ENCODE measurements around the gene ABCB4.
A peak's percentile ranks its signal among the peaks of the same experiment; 100 is the strongest.

Gene ABCB4

DNA sequence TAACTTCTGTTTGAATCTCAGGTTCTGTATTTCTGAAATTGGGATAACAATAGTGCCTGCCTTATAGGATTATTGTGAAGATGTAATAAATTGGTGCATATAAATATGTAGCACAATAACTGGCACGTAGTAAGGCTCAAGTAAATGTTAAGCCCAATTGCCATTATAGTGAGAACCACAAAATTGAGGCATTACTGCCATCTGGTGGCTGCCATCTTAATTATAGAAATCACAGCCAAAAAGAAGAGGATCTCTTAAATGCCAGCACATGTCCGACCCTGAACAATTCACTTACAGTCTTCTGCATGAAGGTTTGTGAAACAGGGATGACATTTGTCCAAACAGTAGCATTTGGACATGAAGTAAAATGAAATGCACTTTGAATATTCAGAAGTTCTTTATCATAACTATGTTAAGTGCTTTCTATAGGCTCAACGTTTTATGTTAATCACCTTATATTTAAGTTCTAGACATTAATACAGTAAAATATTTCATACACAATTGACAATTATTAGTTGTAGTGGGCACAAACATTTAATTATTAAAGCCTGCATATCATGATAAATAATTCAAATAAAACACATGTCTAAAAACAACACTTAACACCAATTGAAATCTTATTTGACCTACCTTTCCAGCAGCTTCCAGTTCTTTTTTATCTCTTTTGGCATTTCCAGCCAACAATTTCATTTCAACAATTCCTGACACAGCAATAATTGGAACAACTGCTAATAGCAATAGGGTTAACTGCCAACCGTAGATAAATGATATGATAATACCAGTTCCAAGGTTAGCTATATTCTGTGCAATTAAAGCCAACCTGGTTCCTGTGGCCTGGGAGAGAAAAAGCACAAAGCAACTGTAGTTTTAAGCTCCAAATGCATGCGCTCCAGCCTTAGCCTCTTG lies 58.5 kb downstream of the ABCB4 start:
- DNase-seq = peak; percentile 80

DNA sequence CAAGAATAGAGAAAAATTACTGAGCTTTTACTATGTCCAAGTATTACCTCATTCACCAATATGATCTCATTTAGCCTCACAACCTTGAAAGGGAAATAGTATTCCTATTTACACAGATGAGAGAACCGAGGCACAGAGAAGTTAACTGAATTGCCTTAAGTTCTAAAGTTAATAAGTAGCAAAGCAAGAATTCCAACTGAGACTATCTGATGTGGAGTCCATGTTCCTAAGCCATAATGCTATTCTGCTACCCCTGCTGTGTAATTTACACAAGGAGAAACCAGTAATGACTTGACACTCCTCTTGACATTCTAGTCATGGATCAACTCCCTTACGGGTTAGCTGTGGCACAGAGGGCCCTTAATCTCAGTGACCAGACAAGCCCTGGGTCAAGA lies 60.7 kb downstream of the ABCB4 start:
- DNase-seq = no peak

DNA sequence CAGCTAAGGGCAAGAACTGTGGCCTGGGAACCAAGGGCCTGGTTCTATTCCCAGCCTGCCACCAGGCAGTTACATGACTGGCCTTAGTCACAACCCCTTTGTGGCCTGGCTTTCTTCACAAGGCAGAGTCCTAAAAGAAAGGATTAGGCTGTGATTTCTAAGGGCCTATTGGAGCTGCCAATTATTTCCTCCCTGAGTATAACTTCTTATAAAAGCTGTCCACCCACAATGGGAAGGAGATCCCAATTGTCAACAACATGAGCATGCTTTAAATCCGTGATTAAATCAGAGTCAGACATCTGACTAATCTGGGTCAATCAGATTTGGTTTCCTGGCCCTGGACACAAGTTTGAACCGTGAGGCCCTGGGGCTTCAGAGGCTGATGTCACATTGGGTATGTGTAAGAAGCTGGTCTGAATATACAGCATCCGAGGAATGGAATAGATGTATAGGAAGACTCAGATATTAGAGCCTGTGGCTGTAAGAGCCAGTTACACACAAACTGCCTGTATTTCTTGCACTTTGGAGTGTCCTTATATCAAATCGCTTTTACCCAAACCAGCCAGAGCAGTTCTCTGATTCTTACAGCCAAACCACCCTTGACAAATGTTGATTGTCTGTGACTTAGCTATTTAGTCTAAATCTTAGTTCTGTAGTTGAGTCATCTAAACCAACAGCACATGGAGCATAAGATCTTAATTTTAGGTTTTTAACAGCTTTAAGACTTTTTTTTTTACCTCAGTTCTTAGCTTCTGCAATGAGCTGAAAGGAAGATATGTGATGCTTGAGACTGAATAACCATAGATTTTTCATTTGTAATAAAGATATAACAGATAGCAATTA lies 61.3 kb downstream of the ABCB4 start:
- DNase-seq = no peak

DNA sequence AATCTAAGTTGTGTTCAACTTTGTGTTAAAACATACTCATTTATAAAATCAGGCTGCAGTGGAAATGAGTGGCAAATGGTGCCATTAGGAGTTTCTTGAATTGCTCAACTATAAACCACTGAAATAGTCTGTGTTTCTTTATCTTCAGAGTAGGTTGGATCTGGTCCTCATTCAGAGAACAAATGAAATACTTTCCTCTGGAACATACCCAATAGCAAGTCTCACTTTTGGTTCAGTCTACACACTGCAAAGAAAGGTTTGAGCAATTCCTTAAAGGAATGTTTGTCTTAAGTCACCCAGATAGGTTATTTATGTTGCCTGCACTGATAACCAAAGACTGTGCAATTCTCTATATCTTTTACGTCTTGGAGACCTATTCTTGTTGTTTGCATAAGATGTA lies 62.5 kb downstream of the ABCB4 start:
- no peak for DNase-seq

DNA sequence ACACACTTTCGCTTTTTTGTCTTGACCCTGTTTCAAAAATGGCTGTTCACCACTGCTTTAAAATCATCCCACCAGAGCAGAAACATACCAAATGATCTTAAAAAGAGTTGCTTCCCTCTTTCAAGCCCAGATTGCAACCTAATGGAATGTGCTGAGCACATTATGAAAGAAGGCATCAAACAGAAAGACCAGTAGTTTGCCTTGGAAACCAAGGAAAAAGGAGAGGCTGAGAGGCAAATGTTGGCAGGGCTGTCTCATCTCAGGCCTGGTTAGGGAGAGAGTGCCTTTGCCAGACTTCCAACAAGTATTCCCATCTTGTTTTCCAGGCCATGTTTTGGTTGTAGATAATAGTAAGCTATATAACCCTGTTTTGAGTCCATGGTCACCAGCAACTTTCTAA lies 64.3 kb downstream of the ABCB4 start:
- no peak for DNase-seq

DNA sequence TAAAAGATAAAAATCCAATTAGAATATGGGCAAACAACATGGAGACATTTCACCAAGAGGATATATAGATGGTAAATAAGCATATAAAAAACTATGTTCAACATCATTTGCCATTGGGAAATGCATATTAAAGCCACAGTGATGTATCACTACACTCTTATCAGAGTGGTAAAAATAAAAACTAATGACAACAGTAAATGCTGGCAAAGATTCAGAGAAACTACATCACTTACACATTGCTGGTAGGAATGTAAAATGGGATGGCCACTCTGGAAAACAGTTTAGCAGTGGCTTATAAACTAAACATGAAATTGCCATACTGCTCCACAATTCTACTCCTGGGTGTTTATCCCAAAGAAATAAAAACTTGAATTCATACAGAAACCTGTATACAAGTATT lies 70.8 kb downstream of the ABCB4 start:
- no peak for DNase-seq

DNA sequence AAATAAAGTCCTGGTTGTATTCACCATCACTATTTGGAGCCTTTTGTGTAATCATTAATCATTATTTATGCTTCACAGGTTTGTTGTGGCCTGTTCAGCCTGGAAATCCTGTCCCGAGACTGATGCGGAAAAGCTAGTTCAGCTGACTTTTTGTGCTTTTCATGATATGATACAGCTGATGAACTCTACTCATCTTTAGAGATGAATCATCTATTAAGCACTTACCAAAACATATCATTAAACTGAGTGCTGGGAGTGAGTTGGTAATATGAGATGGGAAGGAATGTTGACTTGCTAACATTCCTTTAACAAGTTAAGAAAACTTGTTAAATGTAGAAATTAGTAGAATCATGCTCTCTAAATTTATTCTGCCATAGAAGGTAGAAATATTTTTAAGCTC lies 77.0 kb downstream of the ABCB4 start:
- no peak for DNase-seq

DNA sequence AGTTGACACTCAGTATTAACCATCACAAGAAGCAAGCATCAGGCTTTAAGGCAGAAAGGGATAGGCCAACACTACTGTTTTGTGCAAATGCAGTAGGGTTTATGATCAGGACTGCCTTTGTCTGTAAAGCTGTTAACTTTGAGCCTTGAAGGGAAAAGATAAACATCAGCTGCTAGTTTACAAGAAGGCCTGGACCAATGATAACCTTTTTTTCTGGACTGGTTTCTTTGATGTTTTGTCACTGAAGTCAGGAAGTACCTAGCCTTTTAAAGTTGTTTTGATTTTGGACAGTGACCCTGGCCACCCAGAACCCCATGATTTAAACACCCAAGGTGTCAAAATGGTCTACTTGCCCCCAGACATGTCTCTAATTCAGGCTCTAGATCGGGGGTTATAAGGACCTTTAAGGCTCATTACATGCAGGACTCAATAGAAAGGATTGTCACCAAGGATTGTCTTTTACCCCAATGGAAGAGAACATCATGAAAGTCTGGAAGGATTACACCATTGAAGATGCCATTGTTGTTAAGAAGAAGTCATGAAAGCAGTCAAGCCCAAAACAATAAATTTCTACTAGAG lies 79.9 kb downstream of the ABCB4 start:
- DNase-seq = no peak

DNA sequence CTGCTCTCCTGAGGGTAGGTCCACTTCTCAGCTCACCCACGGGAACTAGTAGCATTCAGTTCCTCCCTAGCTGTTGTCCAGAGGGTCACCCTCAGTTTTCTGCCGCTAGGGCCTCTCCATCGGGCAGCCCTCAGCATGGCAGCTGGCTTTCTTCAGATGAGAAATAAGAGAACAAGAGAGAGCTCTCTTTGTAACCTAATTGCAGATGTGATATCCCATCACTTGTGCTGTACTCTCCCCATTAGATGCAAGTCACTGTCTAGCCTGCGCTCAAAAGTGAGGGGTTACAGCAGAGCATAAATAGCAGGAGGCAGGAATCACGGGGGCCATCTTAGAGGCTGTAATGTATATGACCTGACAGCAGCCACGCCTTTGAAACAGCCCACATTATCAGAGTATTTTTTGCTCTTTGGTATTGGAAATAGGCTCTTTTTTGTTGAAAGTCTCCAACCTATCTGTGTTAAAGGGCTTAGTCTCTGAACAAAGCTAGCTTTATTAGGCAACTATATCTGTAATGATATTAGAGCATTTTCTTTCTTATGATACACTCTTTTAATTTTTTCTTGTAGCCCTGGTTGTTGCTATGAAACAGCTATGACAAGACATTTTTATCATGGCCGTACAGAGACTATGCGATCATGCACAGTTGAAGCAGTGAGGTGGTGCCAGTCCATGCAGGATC lies 84.3 kb downstream of the ABCB4 start:
- no peak for DNase-seq

DNA sequence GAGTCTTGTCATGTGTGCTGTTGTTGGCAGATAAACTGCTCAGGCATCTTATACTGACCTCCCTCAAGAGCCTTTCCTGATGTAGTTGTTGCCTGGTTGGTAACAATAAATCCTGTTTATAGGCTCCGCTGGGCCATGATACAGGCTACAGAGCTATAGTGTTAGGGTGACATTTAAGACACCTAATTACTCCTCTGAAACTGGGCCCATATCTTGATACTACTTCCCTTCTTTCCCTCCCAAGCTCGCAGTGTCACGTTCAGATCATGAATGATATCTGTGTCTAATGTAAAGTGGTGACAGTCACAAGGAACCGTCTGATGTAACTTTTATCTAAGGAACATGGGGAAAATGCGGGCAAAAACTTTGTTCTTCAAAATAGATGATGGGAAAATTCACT lies 94.6 kb downstream of the ABCB4 start:
- no peak for DNase-seq

DNA sequence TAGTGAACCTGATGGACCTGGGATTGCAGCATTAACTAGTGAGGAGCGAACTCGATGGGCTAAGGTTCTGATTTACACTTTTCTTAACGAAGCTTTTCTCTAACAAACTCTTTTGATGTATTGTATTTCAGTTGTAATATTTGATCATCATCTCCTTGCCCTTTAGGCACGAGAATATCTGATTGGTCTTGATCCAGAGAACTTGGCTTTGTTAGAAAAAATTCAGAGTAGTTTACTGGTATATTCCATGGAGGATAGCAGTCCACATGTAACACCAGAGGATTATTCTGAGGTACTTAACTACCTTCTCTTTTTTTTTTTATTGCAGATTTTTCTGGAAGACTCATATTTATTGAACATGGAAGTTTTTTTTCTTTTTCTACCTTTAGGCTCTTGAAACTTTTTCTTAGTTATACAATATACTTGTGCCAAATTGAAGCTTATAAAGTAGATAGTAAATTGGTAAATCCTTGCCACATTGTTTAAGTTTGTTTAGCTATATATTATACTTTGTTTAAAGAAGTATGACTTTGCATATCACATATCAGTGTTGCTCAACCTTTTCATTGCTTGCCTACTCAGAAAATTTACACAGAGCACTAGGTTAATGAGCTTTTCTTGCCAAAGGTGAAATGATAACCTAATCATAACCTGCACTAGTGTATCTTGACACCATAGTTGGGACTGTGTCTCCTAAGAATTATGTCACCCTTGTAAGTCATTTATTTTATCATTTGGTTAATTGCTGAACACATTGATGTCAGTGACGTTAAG lies 99.6 kb downstream of the ABCB4 start:
- DNase-seq = no peak

DNA sequence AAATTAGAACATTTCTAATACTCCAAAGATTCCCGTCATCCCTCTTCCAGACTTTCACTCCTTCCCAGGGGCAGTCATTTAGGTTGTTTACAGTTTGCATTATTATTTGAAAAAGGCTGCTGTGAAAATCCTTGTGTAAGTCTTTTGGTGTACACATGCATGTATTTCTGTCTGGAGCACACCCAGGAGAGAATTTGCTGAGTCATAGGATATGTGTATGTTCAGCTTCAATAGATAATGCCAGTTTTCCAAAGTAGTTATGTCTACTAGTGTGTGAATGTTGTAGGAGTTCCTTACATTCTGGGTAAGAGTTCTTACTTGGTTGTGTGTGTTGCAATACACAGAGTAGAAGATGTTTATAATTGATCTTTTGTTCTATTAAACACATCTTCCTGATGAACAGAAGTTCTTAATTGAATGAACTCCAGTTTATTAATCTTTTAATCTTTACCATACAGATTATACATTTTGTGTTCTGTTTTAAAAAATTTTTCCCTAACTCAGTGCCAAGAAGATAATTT lies 104.8 kb downstream of the ABCB4 start:
- DNase-seq = no peak

DNA sequence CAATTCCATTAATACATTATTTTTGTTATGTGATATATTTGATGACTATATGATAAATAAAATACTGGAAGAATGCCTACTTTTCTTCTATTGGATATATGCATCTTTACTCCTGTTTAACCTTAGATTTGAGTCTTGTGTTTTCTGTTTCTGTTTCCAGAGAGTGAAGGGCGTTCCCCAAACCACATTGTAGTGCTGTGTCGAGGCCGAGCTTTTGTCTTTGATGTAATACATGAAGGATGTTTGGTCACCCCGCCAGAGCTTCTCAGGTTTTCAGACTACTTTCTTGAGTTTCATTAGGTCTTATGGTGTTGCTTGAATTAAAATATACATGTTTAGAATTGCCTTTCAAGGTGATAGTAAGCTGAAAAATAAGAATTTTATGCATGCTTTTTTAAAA lies 106.3 kb downstream of the ABCB4 start:
- no peak for DNase-seq

DNA sequence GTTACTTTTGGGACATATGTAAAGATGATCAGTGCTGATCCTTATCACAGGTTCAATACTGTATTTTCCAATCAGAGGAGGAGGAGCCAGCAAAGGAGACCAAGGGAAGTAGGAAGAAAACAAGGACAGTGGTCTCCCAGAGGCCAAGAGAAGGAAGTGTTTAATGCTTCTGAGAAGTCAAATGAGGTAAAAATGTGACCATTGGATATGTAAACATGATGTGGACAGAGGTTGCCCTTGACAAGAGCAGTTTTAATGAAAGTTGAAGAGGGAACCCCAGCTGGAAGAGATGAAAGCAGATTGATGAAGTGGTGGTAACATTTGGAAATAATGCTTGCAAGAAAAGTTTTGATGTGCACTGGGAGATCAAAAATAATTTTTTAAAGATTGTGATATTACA lies 111.2 kb downstream of the ABCB4 start:
- no peak for DNase-seq

DNA sequence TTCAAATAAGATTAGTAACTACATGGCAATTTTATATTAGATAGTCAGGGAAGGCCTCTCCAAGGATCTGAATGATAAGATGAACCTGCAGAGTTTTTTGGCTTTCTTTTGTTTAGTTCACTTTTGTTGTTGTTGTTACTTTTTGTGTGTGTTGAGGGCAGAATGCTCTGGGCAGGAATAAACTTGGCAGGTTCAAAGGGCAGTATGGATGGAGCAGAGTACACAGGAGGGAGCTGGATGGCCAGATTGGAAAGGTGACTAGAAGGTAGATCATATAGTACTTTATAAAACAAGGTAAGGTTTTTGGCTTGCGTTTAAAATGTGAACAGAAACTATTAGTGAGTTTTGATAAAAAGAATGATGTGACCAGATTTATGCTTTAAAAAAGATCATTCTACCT lies 112.1 kb downstream of the ABCB4 start:
- DNase-seq = no peak

DNA sequence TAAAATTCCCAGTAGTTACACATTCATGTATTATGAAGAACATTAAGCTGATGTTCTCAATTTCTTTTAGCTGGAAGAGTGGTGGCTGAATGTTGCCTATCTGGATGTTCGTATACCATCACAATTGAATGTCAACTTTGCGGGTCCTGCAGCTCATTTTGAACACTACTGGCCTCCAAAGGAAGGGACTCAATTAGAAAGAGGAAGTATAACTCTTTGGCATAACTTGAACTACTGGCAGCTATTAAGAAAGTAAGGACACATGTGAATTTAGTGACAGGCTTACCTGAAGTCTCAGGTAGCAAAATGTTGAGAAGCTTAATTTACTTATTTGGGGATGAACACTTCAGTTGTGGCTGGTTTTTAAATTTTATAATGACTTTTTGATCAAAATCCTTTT lies 114.2 kb downstream of the ABCB4 start:
- no peak for DNase-seq

DNA sequence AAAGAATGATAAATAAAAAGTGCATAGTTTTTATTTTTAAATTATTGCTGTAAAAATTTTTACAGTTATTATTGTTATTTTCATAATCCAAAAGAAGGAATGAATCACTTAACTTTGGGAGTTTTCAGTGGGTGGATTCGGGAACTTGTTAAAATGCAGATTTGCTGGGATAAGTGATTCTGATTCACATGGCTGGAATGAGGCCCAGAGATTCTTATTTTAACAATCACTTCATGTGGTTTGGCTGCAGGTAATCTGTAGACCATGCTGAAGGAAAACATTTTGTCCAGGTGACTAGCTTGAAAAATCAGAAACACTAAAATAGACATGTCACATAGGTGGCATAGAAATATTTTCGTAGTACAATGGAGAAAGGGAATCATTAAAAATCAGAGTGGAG lies 116.1 kb downstream of the ABCB4 start:
- DNase-seq = no peak

DNA sequence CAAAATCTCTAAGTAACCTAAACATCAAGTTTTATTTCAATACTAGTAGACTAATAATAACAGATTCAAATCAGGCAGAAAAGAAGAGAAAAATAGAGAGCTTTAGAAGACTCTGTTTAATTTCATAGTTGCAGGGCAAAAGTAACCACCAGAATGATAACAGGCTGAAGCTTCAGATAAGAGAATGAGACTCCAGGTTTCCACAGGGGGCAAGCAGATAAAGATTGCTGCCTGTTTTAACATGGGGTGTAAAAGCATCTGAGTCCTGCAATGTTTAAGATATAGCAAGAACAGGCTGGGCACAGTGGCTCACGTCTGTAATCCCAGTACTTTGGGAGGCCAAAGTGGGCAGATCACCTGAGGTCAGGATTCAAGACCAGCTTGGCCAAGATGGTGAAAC lies 119.0 kb downstream of the ABCB4 start:
- no peak for DNase-seq

DNA sequence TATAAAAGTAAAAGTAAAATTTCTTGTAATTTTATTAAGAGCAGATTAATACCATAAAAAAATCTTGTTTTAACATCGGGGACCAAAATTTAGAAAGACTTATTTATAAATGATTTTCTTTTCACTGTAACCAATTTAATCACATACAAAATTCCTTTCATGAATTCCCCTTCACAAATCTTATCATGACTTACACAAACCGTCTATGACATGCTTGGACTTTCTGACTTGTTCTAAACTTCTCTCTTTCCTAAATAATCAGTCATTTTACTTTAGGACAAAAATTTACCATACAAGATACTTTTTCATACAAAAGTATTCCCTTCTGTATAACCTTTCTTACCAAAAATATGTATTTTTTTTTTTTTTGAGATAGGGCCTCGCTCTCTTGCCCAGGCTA lies 120.7 kb downstream of the ABCB4 start:
- DNase-seq = no peak

All from stimulated activated CD8-positive, alpha-beta memory T cell treated with anti-CD3 and anti-CD28 coated beads, Interleukin-4, amount 100 ng/mL, for 48 hours (primary cell).